HepG2 (cell line): ENCODE data around the gene ECEL1. TPM values are rescaled to one million over a fixed set of nuclear protein-coding genes. Genes with fewer than 3 reads are reported as not detected.

Experiments used
- ATAC-seq: fragments of 200-7000 bp; cut with Tn5 transposase; 3 replicates; pipeline ENCODE4 v1.9.1; 2020; ENCODE audit warnings: mild to moderate bottlenecking, moderate library complexity
- BruUV-seq: library from RNA; stranded (reverse); fragments of 400-500 nt; replicated peaks from 2 replicates; lab custom pipeline; 2021; lab: Mats Ljungman, UMichigan
- CTCF ChIA-PET: fragments of 300-600 bp; formaldehyde crosslinking; extraction: SDS; loops from one replicate; lab custom pipeline; 2021; ENCODE audit warnings: low total read pairs, inconsistent platforms, low intra/inter-chr PET ratio; lab: Yijun Ruan, JAX
- POLR2A ChIA-PET: fragments of 350-600 bp; sonication (Branson Sonifier 250); formaldehyde crosslinking; loops from one replicate; lab custom pipeline; 2020; ENCODE audit warnings: antibody characterized with exemption, inconsistent platforms; lab: Yijun Ruan, JAX
- DNase-seq: peaks from one replicate; pipeline ENCODE4 v3.0.0-alpha.2; 2015; ENCODE audit warnings: low spot score
- FAIRE-seq: peaks from 3 replicates; lab custom pipeline; 2011; peaks lifted over from hg19 to GRCh38; lab: Jason Lieb, UNC
- H2AFZ ChIP-seq: one replicate; pipeline ENCODE4 v1.6.1; 2011; ENCODE audit warnings: low read length, inconsistent platforms
- H3K27ac ChIP-seq: fragments of 300-600 bp; 3 replicates; pipeline ENCODE4 v1.8.0; 2011; ENCODE audit warnings: mixed run types, mild to moderate bottlenecking, mixed read lengths, low read length, inconsistent platforms; ENCODE audit not compliant: insufficient read depth; ENCODE audit errors: extremely low read length
- H3K27me3 ChIP-seq, 2 experiments: fragments of 200-600 bp in 1 of 2; 2 replicates in 1 of 2; 3 replicates in 1 of 2; pipeline versions ENCODE4 v1.6.0 to v1.8.0; 2011; ENCODE audit warnings: low read length in 2 of 2, mild to moderate bottlenecking in 2 of 2, moderate library complexity in 2 of 2, inconsistent platforms in 1 of 2; ENCODE audit not compliant: insufficient read depth in 2 of 2, control insufficient read depth in 1 of 2
- H3K36me3 ChIP-seq, 2 experiments: fragments of 200-600 bp in 1 of 2; replicated peaks in 1 of 2; 2 replicates in 1 of 2; 3 replicates in 1 of 2; pipeline versions ENCODE4 v1.5.1 to v1.8.0; 2011; ENCODE audit warnings: low read length in 2 of 2, inconsistent platforms in 1 of 2; ENCODE audit not compliant: insufficient read depth in 2 of 2, control insufficient read depth in 1 of 2
- H3K4me1 ChIP-seq: 2 replicates; pipeline ENCODE4 v1.5.1; 2012; ENCODE audit warnings: low read length, inconsistent platforms; ENCODE audit not compliant: insufficient read depth
- H3K4me2 ChIP-seq: 2 replicates; pipeline ENCODE4 v1.6.0; 2011; ENCODE audit warnings: low read depth, low read length, inconsistent platforms
- H3K4me3 ChIP-seq, 3 experiments: fragments of 200-600 bp in 1 of 3; sonication (generic), shearing (Covaris generic) in 1 of 3; replicated peaks in 1 of 3; 2 replicates each; pipeline ENCODE4 v1.5.1; 2011 to 2016; ENCODE audit warnings: low read length in 3 of 3, inconsistent platforms in 2 of 3, low read depth in 2 of 3, mild to moderate bottlenecking in 2 of 3, control low read depth in 1 of 3, mixed read lengths in 1 of 3; ENCODE audit not compliant: insufficient read depth in 1 of 3
- H3K79me2 ChIP-seq: one replicate; pipeline ENCODE4 v1.6.1; 2011; ENCODE audit warnings: low read length, inconsistent platforms; ENCODE audit not compliant: insufficient read depth
- H3K9ac ChIP-seq: 2 replicates; pipeline ENCODE4 v1.6.0; 2011; ENCODE audit warnings: mild to moderate bottlenecking, low read depth, low read length, inconsistent platforms; ENCODE audit not compliant: insufficient read depth
- H3K9me3 ChIP-seq: 2 replicates; pipeline ENCODE4 v1.5.1; 2012; ENCODE audit warnings: mild to moderate bottlenecking, low read length
- H4K20me1 ChIP-seq: 2 replicates; pipeline ENCODE4 v1.6.0; 2011; ENCODE audit warnings: inconsistent platforms, mild to moderate bottlenecking, low read length, moderate library complexity; ENCODE audit not compliant: insufficient read depth
- HIVEP1 ChIP-seq: sonication (generic); formaldehyde crosslinking; IDR thresholded peaks from 2 replicates; pipeline ENCODE4 v1.4.0; 2020; ENCODE audit warnings: mild to moderate bottlenecking, missing genetic modification reagents
- KMT2A ChIP-seq: sonication (generic); formaldehyde crosslinking; IDR thresholded peaks from 2 replicates; pipeline ENCODE4 v1.4.0; 2020; ENCODE audit warnings: missing genetic modification reagents
- KMT2B ChIP-seq: IDR thresholded peaks from 2 replicates; pipeline ENCODE4 v1.6.1; 2016; ENCODE audit warnings: missing genetic modification reagents, missing compliant biosample characterization
- SUZ12 ChIP-seq: fragments of 150-350 bp; IDR thresholded peaks from 2 replicates; pipeline ENCODE4 v1.6.1; 2014; ENCODE audit warnings: low read depth, low read length
- TARDBP ChIP-seq: sonication (generic); formaldehyde crosslinking; IDR thresholded peaks from 2 replicates; pipeline ENCODE4 v1.8.0; 2022; ENCODE audit warnings: mild to moderate bottlenecking, missing genetic modification reagents
- XBP1 ChIP-seq: sonication (generic); formaldehyde crosslinking; IDR thresholded peaks from 2 replicates; pipeline ENCODE4 v1.5.0; 2020; ENCODE audit warnings: missing genetic modification reagents
- ZBTB40 ChIP-seq, 2 experiments: fragments of 450-650 bp in 1 of 2; sonication (generic) in 1 of 2; formaldehyde crosslinking in 1 of 2; IDR thresholded peaks; 2 replicates each; pipeline versions ENCODE4 v1.6.1 to v1.8.0; 2016 to 2022; ENCODE audit warnings: antibody characterized with exemption in 1 of 2, mild to moderate bottlenecking in 1 of 2, missing genetic modification reagents in 1 of 2
- ZKSCAN5 ChIP-seq: sonication (generic); formaldehyde crosslinking; IDR thresholded peaks from 2 replicates; pipeline ENCODE4 v1.5.1; 2020; ENCODE audit warnings: mild to moderate bottlenecking, missing genetic modification reagents
- ZMYM3 ChIP-seq: sonication (generic); formaldehyde crosslinking; IDR thresholded peaks from 2 replicates; pipeline ENCODE4 v1.5.1; 2020; ENCODE audit warnings: mild to moderate bottlenecking, missing genetic modification reagents
- ZNF317 ChIP-seq: sonication (generic); formaldehyde crosslinking; IDR thresholded peaks from 2 replicates; pipeline ENCODE4 v1.5.0; 2020; ENCODE audit warnings: mild to moderate bottlenecking, missing genetic modification reagents
- ZSCAN21 ChIP-seq: sonication (generic); formaldehyde crosslinking; IDR thresholded peaks from 2 replicates; pipeline ENCODE4 v1.8.0; 2022; ENCODE audit warnings: mild to moderate bottlenecking, missing genetic modification reagents, moderate library complexity, borderline replicate concordance
- WGBS: methylation state at CpG from one replicate; pipeline ENCODE4 v1.1.6; 2017; ENCODE audit warnings: low lambda C conversion rate; 5-methylcytosine and 5-hydroxymethylcytosine counted together
- in situ Hi-C: cut with HindIII; loops from 2 replicates; pipeline ENCODE4 v1.10.0; 2017; ENCODE audit warnings: low pct_unique_long_range_greater_than_20kb; ENCODE audit not compliant: extremely low pct_ligation_motif_present
- intact Hi-C: fragments of 100-400 bp; cut with micrococcal nuclease; formaldehyde crosslinking; loops from one replicate; pipeline ENCODE4 v1.10.0; 2022; ENCODE audit not compliant: unreplicated experiment
- polyA plus RNA-seq, 8 experiments: library from polyadenylated mRNA; depleted of rRNA in 3 of 8; stranded (reverse) in 7 of 8; unstranded in 1 of 8; fragments of >200 nt; fragmentation: Illumina TruSeq in 4 of 8; extraction: Trizol in 4 of 8; gene quantifications; 2 replicates each; pipeline versions ENCODE4 v1.2.1 to v1.2.3, GENCODE V29; 2011 to 2016; ENCODE audit warnings: low read depth in 4 of 8, missing spikeins in 1 of 8, mixed read lengths in 1 of 8; ENCODE audit not compliant: insufficient read depth in 1 of 8
- total RNA-seq, 5 experiments: library from RNA; depleted of rRNA; stranded (reverse); fragments of >200 nt; fragmentation: Illumina TruSeq; extraction: Trizol; gene quantifications; 2 replicates each; pipeline ENCODE4 v1.2.3, GENCODE V29; 2016; ENCODE audit warnings: low read depth in 1 of 5

The ECEL1 gene
- total and polyA plus RNA-seq, 2 of the 13 experiments (the other 11 are each of a cell fraction or from before 2014, with no cell fraction given): not detected

- Histone ChIP-seq H3K4me3 (no peak overlapping the region), H3K27ac (no peak overlapping the region), H3K27me3 (peaks cover 27 to 89% of the 10 kb centered on the region in 2 experiments), H2AFZ (no peak overlapping the region), H4K20me1 (no peaks in the 10 kb centered on the region; the same call in 1 of the 2 replicates), H3K4me2 (no peak overlapping the region), H3K79me2 (no peaks in the 10 kb centered on the region), H3K36me3 (no peaks in the 10 kb centered on the region), H3K4me1 (peaks cover 27% of the 10 kb centered on the region)
- in situ Hi-C loops: no loop called here
- BruUV-seq: no TSS peak
- ATAC-seq (no peak), FAIRE-seq (no peak), DNase-seq (no peak)
- ChIA-PET POLR2A (no interaction called here), CTCF (no interaction called here)
- no peak for TF ChIP-seq ZKSCAN5 (CRISPR knock-in tag)
- TF ChIP-seq ZMYM3 (CRISPR knock-in tag): no peak
- TF ChIP-seq ZNF317: no peak
- TF ChIP-seq KMT2A (CRISPR knock-in tag): no peak
- no peak for TF ChIP-seq KMT2B (CRISPR knock-in tag)
- no peak for TF ChIP-seq ZBTB40 (IDR thresholded peaks at IDR 0.05)
- TF ChIP-seq ZBTB40 (CRISPR knock-in tag; IDR thresholded peaks at IDR 0.05): no peak
- no peak for TF ChIP-seq ZSCAN21 (CRISPR knock-in tag)
- TF ChIP-seq XBP1: no peak
- TF ChIP-seq TARDBP (CRISPR knock-in tag): no peak
- TF ChIP-seq SUZ12: no peak
- TF ChIP-seq HIVEP1 (CRISPR knock-in tag): no peak
- TF ChIP-seq, all 625 proteins: peak for 0
- Histone ChIP-seq H3K9ac (no peak overlapping the region), H3K9me3 (no peaks in the 10 kb centered on the region)
- intact Hi-C loops: loop anchor here (5.0 to 10.0 kb wide), 3 partner anchors 44 to 616 kb away; no protein-coding TSS in a partner anchor
- WGBS: 16% methylated on average over 6 of the region's 14 CpGs
Observed at GRCh38 chr2:232521098-232521497, 33.5 kb upstream of the ECEL1 start.
